ENCODE results near the gene SLC66A1. TPM values are rescaled to one million over a fixed set of nuclear protein-coding genes. Genes with fewer than 3 reads are reported as not detected.
A peak's percentile ranks its signal among the peaks of the same experiment; 100 is the strongest.

SLC66A1 gene
- total and polyA plus RNA-seq, 9 donors, result 2.4 to 15.2 (median 10.4) TPM

GRCh38 chr1:19327736-19328135 lies 15.6 kb downstream of the SLC66A1 start:
- H3K4me1 ChIP-seq (ENCODE audit: insufficient read depth), result no peaks in the 10 kb centered on the region
- no peaks in the 10 kb centered on the region for H3K36me3 ChIP-seq
- WGBS, 3 donors, result 88 to 90% (median 89%) methylated on average over 9 of the region's 9 CpGs
- H3K27ac ChIP-seq, result no peak overlapping the region
- H3K4me3 ChIP-seq, result no peak overlapping the region
- no peaks in the 10 kb centered on the region for H3K9me3 ChIP-seq
- no peaks in the 10 kb centered on the region for H3K27me3 ChIP-seq
- intact Hi-C loops (cut with DNase I), result no loop called here
- TF ChIP-seq EP300 (IDR thresholded peaks at IDR 0.05) (no peak), CTCF (IDR thresholded peaks at IDR 0.05) (no peak), POLR2A (IDR thresholded peaks at IDR 0.05) (no peak)
- no peak for DNase-seq

GRCh38 chr1:19328486-19328885 lies 16.4 kb downstream of the SLC66A1 start:
- no peaks in the 10 kb centered on the region for H3K27me3 ChIP-seq
- no peak overlapping the region for H3K4me3 ChIP-seq
- intact Hi-C loops (cut with DNase I), result no loop called here
- no peaks in the 10 kb centered on the region for H3K4me1 ChIP-seq (ENCODE audit: insufficient read depth)
- no peak overlapping the region for H3K27ac ChIP-seq
- TF ChIP-seq CTCF (IDR thresholded peaks at IDR 0.05) (no peak), EP300 (IDR thresholded peaks at IDR 0.05) (no peak), POLR2A (IDR thresholded peaks at IDR 0.05) (no peak)
- no peaks in the 10 kb centered on the region for H3K9me3 ChIP-seq
- 90 to 95% (median 90%) methylated on average over 18 of the region's 18 CpGs for WGBS, 3 donors
- peak in 1 of 5 donors; percentile 11 for DNase-seq
- no peaks in the 10 kb centered on the region for H3K36me3 ChIP-seq

- Histone ChIP-seq H3K9me3 (no peaks in the 10 kb centered on the region), H3K4me1 (ENCODE audit: insufficient read depth) (no peaks in the 10 kb centered on the region), H3K27ac (no peak overlapping the region), H3K4me3 (no peak overlapping the region), H3K27me3 (no peaks in the 10 kb centered on the region), H3K36me3 (no peaks in the 10 kb centered on the region)
- intact Hi-C loops (cut with DNase I), result no loop called here
- TF ChIP-seq EP300 (IDR thresholded peaks at IDR 0.05), result no peak
- no peak for TF ChIP-seq POLR2A (IDR thresholded peaks at IDR 0.05)
- TF ChIP-seq CTCF (IDR thresholded peaks at IDR 0.05), result no peak
- WGBS, 3 donors, result 86 to 88% (median 88%) methylated on average over 13 of the region's 13 CpGs
- no peak for DNase-seq
These were observed 17.1 kb downstream of the SLC66A1 start for GRCh38 chr1:19329188-19329587.

- Histone ChIP-seq H3K9me3 (no peaks in the 10 kb centered on the region), H3K27me3 (no peaks in the 10 kb centered on the region), H3K4me1 (ENCODE audit: insufficient read depth) (no peaks in the 10 kb centered on the region), H3K4me3 (no peak overlapping the region), H3K36me3 (no peaks in the 10 kb centered on the region), H3K27ac (no peak overlapping the region)
- DNase-seq, result no peak
- WGBS, 3 donors, result 85 to 91% (median 88%) methylated on average over 5 of the region's 5 CpGs
- TF ChIP-seq POLR2A (IDR thresholded peaks at IDR 0.05) (no peak), EP300 (IDR thresholded peaks at IDR 0.05) (no peak), CTCF (IDR thresholded peaks at IDR 0.05) (no peak)
- intact Hi-C loops (cut with DNase I), result no loop called here
These were observed 17.5 kb downstream of the SLC66A1 start for GRCh38 chr1:19329611-19330010.
